GM10248 (cell line): ENCODE results near the gene TMEM207.
"Not testable (repeated sequence)": the region's sequence is repeated elsewhere in the genome, so short reads cannot be mapped to it uniquely, and the experiment has no call there.

Experiments
- CTCF ChIA-PET: fragments of 300-600 bp; sonication (Branson Sonifier 250); formaldehyde crosslinking; extraction: SDS; loops from one replicate; lab custom pipeline; 2021; ENCODE audit warnings: antibody characterized with exemption; lab: Yijun Ruan, JAX
- POLR2A ChIA-PET: fragments of 350-650 bp; sonication (Branson Sonifier 250); formaldehyde crosslinking; extraction: SDS; loops from one replicate; lab custom pipeline; 2020; ENCODE audit warnings: antibody characterized with exemption; lab: Yijun Ruan, JAX
- DNase-seq: peaks from one replicate; pipeline ENCODE4 v3.0.0; 2012; ENCODE audit errors: extremely low spot score
- CTCF ChIP-seq: IDR thresholded peaks from 2 replicates; pipeline ENCODE4 v1.5.1; 2012; ENCODE audit warnings: mild to moderate bottlenecking, low read depth; ENCODE audit errors: extremely low read depth, missing control alignments, control extremely low read depth

Gene TMEM207

GRCh38 chr3:190486533-190486864 lies 36.8 kb upstream of the TMEM207 start:
- no peak for TF ChIP-seq CTCF
- DNase-seq = no peak
- ChIA-PET POLR2A (no interaction called here), CTCF (no interaction called here)

GRCh38 chr3:190485830-190486532 lies 36.3 kb upstream of the TMEM207 start:
- POLR2A ChIA-PET = no interaction called here
- CTCF ChIA-PET = no interaction called here
- no peak for TF ChIP-seq CTCF
- no peak for DNase-seq

- DNase-seq = no peak
- ChIA-PET CTCF (no interaction called here), POLR2A (no interaction called here)
- TF ChIP-seq CTCF = no peak
Measured at GRCh38 chr3:190481779-190482178, 32.1 kb upstream of the TMEM207 start.

GRCh38 chr3:190473261-190473660 lies 23.6 kb upstream of the TMEM207 start:
- CTCF ChIA-PET, DNase-seq, POLR2A ChIA-PET: not testable (repeated sequence)

GRCh38 chr3:190467922-190468321 lies 18.2 kb upstream of the TMEM207 start:
- ChIA-PET CTCF (interaction anchor here (1.2 to 1.7 kb wide), 2 partner anchors 9 to 31 kb away, joined by 3 to 4 read pairs; no protein-coding TSS in a partner anchor), POLR2A (no interaction called here)
- no peak for DNase-seq
- no peak for TF ChIP-seq CTCF

- DNase-seq = no peak
- no peak for TF ChIP-seq CTCF
- POLR2A ChIA-PET = no interaction called here
- CTCF ChIA-PET = no interaction called here
Measured at GRCh38 chr3:190458040-190458439, 8.3 kb upstream of the TMEM207 start.

- no peak for TF ChIP-seq CTCF
- CTCF ChIA-PET = no interaction called here
- no peak for DNase-seq
- POLR2A ChIA-PET = no interaction called here
Measured at GRCh38 chr3:190456770-190457169, 7.1 kb upstream of the TMEM207 start.
